Liver (tissue), 9 donors: ENCODE results near the gene LHFPL3. TPM values are rescaled to one million over a fixed set of nuclear protein-coding genes. Genes with fewer than 3 reads are reported as not detected.

Experiments used
- DNase-seq: peaks from one replicate; pipeline ENCODE4 v3.0.0-alpha.2; 2017; ENCODE audit warnings: low spot score
- H3K27ac ChIP-seq, 2 donors: one replicate each; pipeline ENCODE4 v1.7.0; 2013; ENCODE audit warnings: inconsistent platforms in 2 of 2, low read length in 2 of 2, control low read depth in 1 of 2, low read depth in 1 of 2, mild to moderate bottlenecking in 1 of 2
- H3K27me3 ChIP-seq, 4 donors: one replicate each; pipeline versions ENCODE4 v1.6.1 to v1.7.0; 2013; ENCODE audit warnings: low read length in 3 of 4, inconsistent platforms in 1 of 4, mild to moderate bottlenecking in 1 of 4, moderate library complexity in 1 of 4; ENCODE audit not compliant: control insufficient read depth in 4 of 4, insufficient read depth in 4 of 4
- H3K36me3 ChIP-seq, 4 donors: one replicate each; pipeline versions ENCODE4 v1.6.1 to v1.7.0; 2013; ENCODE audit warnings: low read length in 3 of 4, mild to moderate bottlenecking in 3 of 4, low read depth in 1 of 4, moderate library complexity in 1 of 4; ENCODE audit not compliant: control insufficient read depth in 4 of 4, insufficient read depth in 3 of 4
- H3K4me1 ChIP-seq, 4 donors: one replicate each; pipeline versions ENCODE4 v1.6.1 to v1.7.0; 2013; ENCODE audit warnings: low read length in 3 of 4, mild to moderate bottlenecking in 3 of 4, moderate library complexity in 1 of 4; ENCODE audit not compliant: control insufficient read depth in 4 of 4, insufficient read depth in 4 of 4
- H3K4me3 ChIP-seq, 3 donors: one replicate each; pipeline versions ENCODE4 v1.6.1 to v1.7.0; 2013; ENCODE audit warnings: low read length in 3 of 3, control low read depth in 1 of 3, low read depth in 1 of 3, mild to moderate bottlenecking in 1 of 3
- H3K9ac ChIP-seq, 2 donors: one replicate each; pipeline ENCODE4 v1.7.0; 2013; ENCODE audit warnings: low read length in 2 of 2, mild to moderate bottlenecking in 2 of 2, moderate library complexity in 2 of 2, control low read depth in 1 of 2, low read depth in 1 of 2
- H3K9me3 ChIP-seq, 4 donors: one replicate each; pipeline versions ENCODE4 v1.6.1 to v1.7.0; 2013; ENCODE audit warnings: low read length in 3 of 4; ENCODE audit not compliant: control insufficient read depth in 4 of 4
- ATF3 ChIP-seq: IDR thresholded peaks from 2 replicates; pipeline ENCODE4 v1.6.1; 2016; ENCODE audit warnings: antibody characterized with exemption
- CTCF ChIP-seq: fragments of 150-350 bp; IDR thresholded peaks from 2 replicates; pipeline ENCODE4 v1.5.1; 2017; ENCODE audit warnings: improper control_type of control experiment, low read depth, low read length; ENCODE audit not compliant: missing input control
- EGR1 ChIP-seq, 2 donors: IDR thresholded peaks; 2 replicates each; pipeline ENCODE4 v1.6.1; 2016 to 2018; ENCODE audit warnings: antibody characterized with exemption in 2 of 2, low read depth in 2 of 2
- FOXA1 ChIP-seq: IDR thresholded peaks from 2 replicates; pipeline ENCODE4 v1.6.1; 2016; ENCODE audit warnings: antibody characterized with exemption
- FOXA2 ChIP-seq: IDR thresholded peaks from 2 replicates; pipeline ENCODE4 v1.6.1; 2016; ENCODE audit warnings: antibody characterized with exemption
- GABPA ChIP-seq, 2 donors: IDR thresholded peaks in 1 of 2; conservative IDR thresholded peaks in 1 of 2; 2 replicates each; pipeline ENCODE4 v1.6.1; 2016; ENCODE audit warnings: antibody characterized with exemption in 2 of 2, mild to moderate bottlenecking in 1 of 2, moderate library complexity in 1 of 2
- HNF4A ChIP-seq, 2 donors: conservative IDR thresholded peaks; 2 replicates each; pipeline ENCODE4 v1.6.1; 2016; ENCODE audit warnings: antibody characterized with exemption in 2 of 2, mild to moderate bottlenecking in 2 of 2
- HNF4G ChIP-seq: IDR thresholded peaks from 2 replicates; pipeline ENCODE4 v1.6.1; 2016; ENCODE audit warnings: antibody characterized with exemption
- JUND ChIP-seq, 2 donors: IDR thresholded peaks; 2 replicates each; pipeline ENCODE4 v1.6.1; 2016; ENCODE audit warnings: antibody characterized with exemption in 2 of 2
- MAX ChIP-seq: IDR thresholded peaks from 2 replicates; pipeline ENCODE4 v1.6.1; 2016; ENCODE audit warnings: antibody characterized with exemption
- NR2F2 ChIP-seq: IDR thresholded peaks from 2 replicates; pipeline ENCODE4 v1.6.1; 2016; ENCODE audit warnings: antibody characterized with exemption
- RAD21 ChIP-seq, 2 donors: IDR thresholded peaks; 2 replicates each; pipeline ENCODE4 v1.6.1; 2016; ENCODE audit warnings: antibody characterized with exemption in 2 of 2, mild to moderate bottlenecking in 2 of 2
- REST ChIP-seq: IDR thresholded peaks from 2 replicates; pipeline ENCODE4 v1.6.1; 2016; ENCODE audit warnings: antibody characterized with exemption, mild to moderate bottlenecking
- RXRA ChIP-seq, 2 donors: IDR thresholded peaks; 2 replicates each; pipeline ENCODE4 v1.6.1; 2017 to 2018; ENCODE audit warnings: antibody characterized with exemption in 2 of 2, mild to moderate bottlenecking in 1 of 2
- SP1 ChIP-seq: IDR thresholded peaks from 2 replicates; pipeline ENCODE4 v1.6.1; 2018; ENCODE audit warnings: antibody characterized with exemption, mild to moderate bottlenecking
- TAF1 ChIP-seq: conservative IDR thresholded peaks from 2 replicates; pipeline ENCODE4 v1.6.1; 2016; ENCODE audit warnings: antibody characterized with exemption, mild to moderate bottlenecking
- YY1 ChIP-seq: IDR thresholded peaks from 2 replicates; pipeline ENCODE4 v1.6.1; 2016; ENCODE audit warnings: antibody characterized with exemption, mild to moderate bottlenecking
- ZBTB33 ChIP-seq: IDR thresholded peaks from 2 replicates; pipeline ENCODE4 v1.6.1; 2016; ENCODE audit warnings: antibody characterized with exemption
- WGBS: extraction: QIAGEN DNeasy Blood & Tissue Kit; methylation state at CpG from one replicate; pipeline ENCODE4 v1.1.7; 2013; 5-methylcytosine and 5-hydroxymethylcytosine counted together
- polyA plus RNA-seq, 2 donors: library from polyadenylated mRNA; stranded (reverse) in 1 of 2; unstranded in 1 of 2; fragments of 200-250 nt in 1 of 2; fragments of >200 nt in 1 of 2; fragmentation: Nextera tagmentation in 1 of 2; extraction: Ambion mirVana in 1 of 2; gene quantifications; one replicate each; pipeline versions ENCODE4 v1.2.1 to v1.2.3, GENCODE V29; 2013 to 2015
- total RNA-seq, 2 donors: library from RNA; depleted of rRNA; stranded (reverse); fragments of >200 nt; gene quantifications; one replicate each; pipeline ENCODE4 v1.2.3, GENCODE V29; 2014
- donor health status: healthy.
- donor health status: healthy.
- donor health status: healthy.
- donor health status: healthy.
- donor health status: healthy.

Gene LHFPL3
- total and polyA plus RNA-seq, 4 donors: not detected

- DNase-seq: no peak
- WGBS: 75% methylated on average over 5 of the region's 5 CpGs
- Histone ChIP-seq H3K9ac (no peak overlapping the region), H3K27ac (no peak overlapping the region), H3K4me1 (no peaks in the 10 kb centered on the region), H3K27me3 (no peaks in the 10 kb centered on the region), H3K4me3 (no peak overlapping the region), H3K9me3 (peaks cover 0 to 3% (median 0%) of the 10 kb centered on the region in 4 donors), H3K36me3 (no peaks in the 10 kb centered on the region)
- no peak for TF ChIP-seq SP1
- TF ChIP-seq FOXA2: no peak
- TF ChIP-seq RAD21 (IDR thresholded peaks at IDR 0.05): no peak
- no peak for TF ChIP-seq MAX
- no peak for TF ChIP-seq RXRA (IDR thresholded peaks at IDR 0.05)
- no peak for TF ChIP-seq ATF3
- TF ChIP-seq REST: no peak
- no peak for TF ChIP-seq JUND (IDR thresholded peaks at IDR 0.05)
- TF ChIP-seq ZBTB33: no peak
- no peak for TF ChIP-seq EGR1 (IDR thresholded peaks at IDR 0.05; ENCODE audit: low read depth in 2 of 2)
- no peak for TF ChIP-seq CTCF
- TF ChIP-seq HNF4A (conservative IDR thresholded peaks at IDR 0.05): no peak
- no peak for TF ChIP-seq YY1
- no peak for TF ChIP-seq HNF4G
- no peak for TF ChIP-seq GABPA (IDR thresholded peaks at IDR 0.05 in 1 of 2, conservative IDR thresholded peaks at IDR 0.05 in 1 of 2)
- TF ChIP-seq FOXA1: no peak
- no peak for TF ChIP-seq TAF1
These were observed 201.8 kb downstream of the LHFPL3 start for GRCh38 chr7:104530251-104530650.

- H3K9ac ChIP-seq: no peak overlapping the region
- no peak overlapping the region for H3K27ac ChIP-seq
- H3K36me3 ChIP-seq: no peaks in the 10 kb centered on the region
- 64% methylated on average over 4 of the region's 4 CpGs for WGBS
- DNase-seq: no peak
- no peak overlapping the region for H3K4me3 ChIP-seq
- peaks cover 0 to 3% (median 0%) of the 10 kb centered on the region in 4 donors for H3K9me3 ChIP-seq
- no peaks in the 10 kb centered on the region for H3K4me1 ChIP-seq
- TF ChIP-seq ATF3 (no peak), ZBTB33 (no peak), CTCF (no peak), HNF4G (no peak), GABPA (IDR thresholded peaks at IDR 0.05 in 1 of 2, conservative IDR thresholded peaks at IDR 0.05 in 1 of 2) (no peak), YY1 (no peak), SP1 (no peak), FOXA1 (no peak), RAD21 (IDR thresholded peaks at IDR 0.05) (no peak), RXRA (IDR thresholded peaks at IDR 0.05) (no peak), MAX (no peak), JUND (IDR thresholded peaks at IDR 0.05) (no peak), FOXA2 (no peak), NR2F2 (no peak), TAF1 (no peak)
- H3K27me3 ChIP-seq: peaks cover 0 to 3% (median 0%) of the 10 kb centered on the region in 4 donors
These were observed 205.7 kb downstream of the LHFPL3 start for GRCh38 chr7:104534149-104534548.
